Left ventricle myocardium inferior (tissue), 1 donor: ENCODE measurements around the gene OPCML. TPM values are rescaled to one million over a fixed set of nuclear protein-coding genes. Genes with fewer than 3 reads are reported as not detected.

Experiments used
- DNase-seq: peaks from one replicate; pipeline ENCODE4 v3.0.0-alpha.2; 2020
- H3K27ac ChIP-seq: fragments of 200-600 bp; replicated peaks from 2 replicates; pipeline ENCODE4 v1.8.0; 2021
- H3K27me3 ChIP-seq: fragments of 200-600 bp; 2 replicates; pipeline ENCODE4 v1.8.0; 2021; ENCODE audit warnings: low read depth
- H3K36me3 ChIP-seq: fragments of 200-600 bp; 2 replicates; pipeline ENCODE4 v1.8.0; 2021
- H3K4me1 ChIP-seq: fragments of 200-600 bp; 2 replicates; pipeline ENCODE4 v1.8.0; 2021
- H3K4me3 ChIP-seq: fragments of 200-600 bp; 2 replicates; pipeline ENCODE4 v1.8.0; 2021; ENCODE audit warnings: mild to moderate bottlenecking, moderate library complexity
- H3K9me3 ChIP-seq: fragments of 200-600 bp; replicated peaks from 2 replicates; pipeline ENCODE4 v1.8.0; 2021
- CTCF ChIP-seq: fragments of 200-600 bp; IDR thresholded peaks from 2 replicates; pipeline ENCODE4 v1.8.0; 2021; ENCODE audit warnings: antibody characterized with exemption, mild to moderate bottlenecking, borderline replicate concordance
- intact Hi-C: fragments of 100-400 bp; cut with micrococcal nuclease; formaldehyde crosslinking; loops from one replicate; pipeline ENCODE4 v1.11.0; 2022
- total RNA-seq: library from RNA; stranded (reverse); fragmentation: NEBNext Ultra II Directional; extraction: Animal tissue kit (Norgen Biotek cat#: 25700); gene quantifications from one replicate; pipeline ENCODE4 v1.2.1, GENCODE V29; 2021
- donor health status: DM: no; HTN: yes; CAD: no; lungs with severe emphysema.

OPCML gene
- total RNA-seq, 1 donor from 2014 or later = 0.63 TPM

DNA sequence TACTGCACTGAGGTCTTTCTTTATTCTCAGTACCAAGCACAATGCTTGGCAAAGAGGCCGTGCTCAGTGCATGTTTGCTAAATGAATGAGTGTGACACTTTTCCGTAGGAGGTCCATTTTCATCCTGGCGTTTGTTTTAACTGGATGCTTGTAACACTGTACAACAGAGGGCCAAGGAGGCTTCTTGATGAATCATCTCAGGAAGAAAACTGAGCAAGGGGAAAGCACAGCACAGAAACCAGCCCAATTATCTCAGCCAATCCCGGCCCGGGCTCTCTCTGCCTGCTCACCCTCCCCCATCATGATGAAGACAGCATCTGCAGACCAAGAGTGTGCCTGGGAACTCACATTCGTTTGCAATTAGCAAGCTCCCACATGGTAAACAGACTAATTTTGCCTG, 570.3 kb downstream of the OPCML start:
- Histone ChIP-seq H3K27ac (no peak overlapping the region), H3K4me3 (no peak overlapping the region), H3K9me3 (peaks cover 8% of the 10 kb centered on the region), H3K4me1 (no peaks in the 10 kb centered on the region), H3K36me3 (no peaks in the 10 kb centered on the region), H3K27me3 (peaks cover 65% of the 10 kb centered on the region)
- no peak for DNase-seq
- intact Hi-C loops = no loop called here
- TF ChIP-seq CTCF = no peak

DNA sequence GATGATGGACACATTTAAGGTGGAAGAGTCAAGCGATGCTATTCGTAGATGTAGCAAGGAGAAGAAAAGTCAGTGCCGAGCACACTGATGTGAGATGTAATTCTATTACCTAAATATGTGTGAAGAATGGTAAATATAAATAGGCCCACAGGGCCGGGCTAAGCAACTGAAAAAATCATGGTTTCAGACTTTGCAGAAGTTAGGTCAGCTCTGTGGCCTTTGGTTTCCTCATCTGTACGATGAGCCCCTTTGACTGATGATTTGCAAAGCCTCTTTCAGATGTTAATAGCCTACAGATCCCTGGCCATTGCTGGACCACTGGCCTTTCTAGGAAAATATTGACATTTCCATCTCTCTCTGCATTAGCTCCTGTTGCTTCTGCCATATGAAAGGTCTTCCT, 570.8 kb downstream of the OPCML start:
- TF ChIP-seq CTCF = no peak
- intact Hi-C loops = no loop called here
- Histone ChIP-seq H3K4me1 (no peaks in the 10 kb centered on the region), H3K9me3 (peaks cover 8% of the 10 kb centered on the region), H3K27me3 (peaks cover 71% of the 10 kb centered on the region), H3K27ac (no peak overlapping the region), H3K36me3 (no peaks in the 10 kb centered on the region), H3K4me3 (no peak overlapping the region)
- no peak for DNase-seq

DNA sequence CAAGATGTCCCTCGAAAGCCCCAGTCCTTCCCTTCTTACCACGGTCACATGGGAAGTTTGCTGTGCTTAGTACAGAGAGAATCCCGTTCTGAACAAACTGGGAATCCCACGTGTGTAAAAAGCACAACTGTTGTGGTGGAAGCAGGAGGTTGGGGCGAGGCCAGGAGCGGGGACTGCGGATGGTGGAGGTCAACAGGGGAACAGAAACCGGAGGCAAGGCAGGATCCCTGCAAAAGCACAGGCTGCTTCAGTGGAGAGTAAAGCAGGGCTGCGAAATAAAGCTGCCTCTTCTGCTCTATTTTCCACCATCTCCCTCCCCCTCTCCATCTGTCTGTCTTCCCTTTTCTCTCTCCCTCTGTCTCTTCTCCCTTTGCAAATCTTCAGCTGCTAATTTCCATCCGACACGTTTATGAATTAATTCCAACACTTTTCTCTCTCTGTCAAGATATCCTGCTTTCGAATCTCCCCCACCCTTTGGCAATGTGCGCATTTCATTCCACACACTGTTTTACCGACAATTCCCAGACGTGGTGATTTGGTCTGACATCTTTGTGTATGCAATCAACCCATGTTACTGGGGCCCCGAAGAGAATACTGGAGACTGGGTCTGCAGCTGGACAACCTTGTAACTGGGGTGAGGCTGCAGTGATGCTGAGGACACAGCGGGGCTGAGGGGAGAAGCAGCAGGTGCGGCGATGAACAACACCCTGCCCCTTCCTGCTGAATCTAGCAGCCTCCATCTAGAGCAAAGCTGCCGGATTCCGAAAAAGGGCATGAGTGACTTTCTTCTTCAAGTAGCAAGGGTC, 571.8 kb downstream of the OPCML start:
- no peak overlapping the region for H3K27ac ChIP-seq
- no peaks in the 10 kb centered on the region for H3K4me1 ChIP-seq
- intact Hi-C loops = no loop called here
- H3K27me3 ChIP-seq = peaks cover 78% of the 10 kb centered on the region
- peaks cover 6% of the 10 kb centered on the region for H3K9me3 ChIP-seq
- no peaks in the 10 kb centered on the region for H3K36me3 ChIP-seq
- H3K4me3 ChIP-seq = no peak overlapping the region
- no peak for DNase-seq
- no peak for TF ChIP-seq CTCF

DNA sequence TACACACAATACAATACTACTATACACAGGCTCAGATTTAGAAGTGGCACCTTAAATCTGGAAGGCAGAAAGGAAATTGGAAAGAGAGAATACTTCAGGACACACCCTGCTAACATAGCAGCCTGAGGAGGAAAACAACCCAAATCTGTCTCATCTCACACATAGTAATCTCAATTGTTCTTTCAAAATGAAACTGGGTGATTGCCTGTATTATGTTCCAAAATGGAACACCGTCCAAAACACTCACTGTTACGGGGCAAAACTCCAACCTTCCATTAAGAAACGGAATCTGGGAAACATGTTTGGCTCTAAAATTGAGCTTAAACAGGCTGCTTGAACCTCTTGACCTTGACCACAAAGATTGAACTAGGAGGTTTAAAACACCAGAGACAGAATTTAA, 572.6 kb downstream of the OPCML start:
- no peaks in the 10 kb centered on the region for H3K4me1 ChIP-seq
- H3K36me3 ChIP-seq = no peaks in the 10 kb centered on the region
- H3K4me3 ChIP-seq = no peak overlapping the region
- no peak for DNase-seq
- H3K27me3 ChIP-seq = peaks cover 82% of the 10 kb centered on the region
- TF ChIP-seq CTCF = no peak
- intact Hi-C loops = no loop called here
- no peaks in the 10 kb centered on the region for H3K9me3 ChIP-seq
- no peak overlapping the region for H3K27ac ChIP-seq

DNA sequence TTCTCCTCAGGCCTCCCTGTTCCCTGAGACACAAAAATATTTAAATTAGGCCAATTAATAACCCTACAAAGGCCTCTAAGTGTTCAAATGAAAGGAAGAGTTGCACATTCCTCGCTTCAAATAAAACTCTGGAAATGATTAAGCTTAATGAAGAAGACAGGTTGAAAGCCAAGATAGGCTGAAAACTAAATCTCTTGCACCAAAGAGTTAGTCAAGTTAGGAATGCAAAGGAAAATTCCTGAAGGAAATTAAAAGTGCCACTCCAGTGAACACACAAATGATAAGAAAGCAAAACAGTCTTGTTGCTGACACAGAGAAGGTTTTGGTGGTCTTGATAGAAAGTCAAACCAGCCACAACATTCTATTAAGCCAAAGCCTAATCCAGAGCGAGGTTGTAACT, 574.4 kb downstream of the OPCML start:
- H3K36me3 ChIP-seq = no peaks in the 10 kb centered on the region
- DNase-seq = no peak
- no peak overlapping the region for H3K4me3 ChIP-seq
- no peaks in the 10 kb centered on the region for H3K4me1 ChIP-seq
- no peak for TF ChIP-seq CTCF
- H3K9me3 ChIP-seq = no peaks in the 10 kb centered on the region
- intact Hi-C loops = no loop called here
- H3K27ac ChIP-seq = no peak overlapping the region
- peaks cover 74% of the 10 kb centered on the region for H3K27me3 ChIP-seq
